Liver (tissue), 3 donors: ENCODE measurements around the gene NYAP2.

Source experiments
- ATF3 ChIP-seq: IDR thresholded peaks from 2 replicates; pipeline ENCODE4 v1.6.1; 2016; ENCODE audit warnings: antibody characterized with exemption
- EGR1 ChIP-seq, 2 donors: IDR thresholded peaks; 2 replicates each; pipeline ENCODE4 v1.6.1; 2016 to 2018; ENCODE audit warnings: antibody characterized with exemption in 2 of 2, low read depth in 2 of 2
- GABPA ChIP-seq, 2 donors: IDR thresholded peaks in 1 of 2; conservative IDR thresholded peaks in 1 of 2; 2 replicates each; pipeline ENCODE4 v1.6.1; 2016; ENCODE audit warnings: antibody characterized with exemption in 2 of 2, mild to moderate bottlenecking in 1 of 2, moderate library complexity in 1 of 2
- HNF4G ChIP-seq: IDR thresholded peaks from 2 replicates; pipeline ENCODE4 v1.6.1; 2016; ENCODE audit warnings: antibody characterized with exemption
- JUND ChIP-seq, 2 donors: IDR thresholded peaks; 2 replicates each; pipeline ENCODE4 v1.6.1; 2016; ENCODE audit warnings: antibody characterized with exemption in 2 of 2
- RAD21 ChIP-seq, 2 donors: IDR thresholded peaks; 2 replicates each; pipeline ENCODE4 v1.6.1; 2016; ENCODE audit warnings: antibody characterized with exemption in 2 of 2, mild to moderate bottlenecking in 2 of 2
- RXRA ChIP-seq, 2 donors: IDR thresholded peaks; 2 replicates each; pipeline ENCODE4 v1.6.1; 2017 to 2018; ENCODE audit warnings: antibody characterized with exemption in 2 of 2, mild to moderate bottlenecking in 1 of 2
- SP1 ChIP-seq: IDR thresholded peaks from 2 replicates; pipeline ENCODE4 v1.6.1; 2018; ENCODE audit warnings: antibody characterized with exemption, mild to moderate bottlenecking
- TAF1 ChIP-seq: conservative IDR thresholded peaks from 2 replicates; pipeline ENCODE4 v1.6.1; 2016; ENCODE audit warnings: antibody characterized with exemption, mild to moderate bottlenecking
- YY1 ChIP-seq: IDR thresholded peaks from 2 replicates; pipeline ENCODE4 v1.6.1; 2016; ENCODE audit warnings: antibody characterized with exemption, mild to moderate bottlenecking
- TF ChIP-seq, protein P1 (sequence below): fragments of 150-350 bp; IDR thresholded peaks from 2 replicates; pipeline ENCODE4 v1.5.1; 2017; ENCODE audit warnings: improper control_type of control experiment, low read depth, low read length; ENCODE audit not compliant: missing input control
- TF ChIP-seq, protein P2 (sequence below): IDR thresholded peaks from 2 replicates; pipeline ENCODE4 v1.6.1; 2016; ENCODE audit warnings: antibody characterized with exemption, mild to moderate bottlenecking
- TF ChIP-seq, protein P3 (sequence below): IDR thresholded peaks from 2 replicates; pipeline ENCODE4 v1.6.1; 2016; ENCODE audit warnings: antibody characterized with exemption
- TF ChIP-seq, protein P4 (sequence below): IDR thresholded peaks from 2 replicates; pipeline ENCODE4 v1.6.1; 2016; ENCODE audit warnings: antibody characterized with exemption
- donor health status: healthy.
- donor health status: healthy.

- TF ChIP-seq, protein P1, sequence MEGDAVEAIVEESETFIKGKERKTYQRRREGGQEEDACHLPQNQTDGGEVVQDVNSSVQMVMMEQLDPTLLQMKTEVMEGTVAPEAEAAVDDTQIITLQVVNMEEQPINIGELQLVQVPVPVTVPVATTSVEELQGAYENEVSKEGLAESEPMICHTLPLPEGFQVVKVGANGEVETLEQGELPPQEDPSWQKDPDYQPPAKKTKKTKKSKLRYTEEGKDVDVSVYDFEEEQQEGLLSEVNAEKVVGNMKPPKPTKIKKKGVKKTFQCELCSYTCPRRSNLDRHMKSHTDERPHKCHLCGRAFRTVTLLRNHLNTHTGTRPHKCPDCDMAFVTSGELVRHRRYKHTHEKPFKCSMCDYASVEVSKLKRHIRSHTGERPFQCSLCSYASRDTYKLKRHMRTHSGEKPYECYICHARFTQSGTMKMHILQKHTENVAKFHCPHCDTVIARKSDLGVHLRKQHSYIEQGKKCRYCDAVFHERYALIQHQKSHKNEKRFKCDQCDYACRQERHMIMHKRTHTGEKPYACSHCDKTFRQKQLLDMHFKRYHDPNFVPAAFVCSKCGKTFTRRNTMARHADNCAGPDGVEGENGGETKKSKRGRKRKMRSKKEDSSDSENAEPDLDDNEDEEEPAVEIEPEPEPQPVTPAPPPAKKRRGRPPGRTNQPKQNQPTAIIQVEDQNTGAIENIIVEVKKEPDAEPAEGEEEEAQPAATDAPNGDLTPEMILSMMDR = no peak
- no peak for TF ChIP-seq TAF1
- TF ChIP-seq JUND (IDR thresholded peaks at IDR 0.05) = no peak
- TF ChIP-seq, protein P2, sequence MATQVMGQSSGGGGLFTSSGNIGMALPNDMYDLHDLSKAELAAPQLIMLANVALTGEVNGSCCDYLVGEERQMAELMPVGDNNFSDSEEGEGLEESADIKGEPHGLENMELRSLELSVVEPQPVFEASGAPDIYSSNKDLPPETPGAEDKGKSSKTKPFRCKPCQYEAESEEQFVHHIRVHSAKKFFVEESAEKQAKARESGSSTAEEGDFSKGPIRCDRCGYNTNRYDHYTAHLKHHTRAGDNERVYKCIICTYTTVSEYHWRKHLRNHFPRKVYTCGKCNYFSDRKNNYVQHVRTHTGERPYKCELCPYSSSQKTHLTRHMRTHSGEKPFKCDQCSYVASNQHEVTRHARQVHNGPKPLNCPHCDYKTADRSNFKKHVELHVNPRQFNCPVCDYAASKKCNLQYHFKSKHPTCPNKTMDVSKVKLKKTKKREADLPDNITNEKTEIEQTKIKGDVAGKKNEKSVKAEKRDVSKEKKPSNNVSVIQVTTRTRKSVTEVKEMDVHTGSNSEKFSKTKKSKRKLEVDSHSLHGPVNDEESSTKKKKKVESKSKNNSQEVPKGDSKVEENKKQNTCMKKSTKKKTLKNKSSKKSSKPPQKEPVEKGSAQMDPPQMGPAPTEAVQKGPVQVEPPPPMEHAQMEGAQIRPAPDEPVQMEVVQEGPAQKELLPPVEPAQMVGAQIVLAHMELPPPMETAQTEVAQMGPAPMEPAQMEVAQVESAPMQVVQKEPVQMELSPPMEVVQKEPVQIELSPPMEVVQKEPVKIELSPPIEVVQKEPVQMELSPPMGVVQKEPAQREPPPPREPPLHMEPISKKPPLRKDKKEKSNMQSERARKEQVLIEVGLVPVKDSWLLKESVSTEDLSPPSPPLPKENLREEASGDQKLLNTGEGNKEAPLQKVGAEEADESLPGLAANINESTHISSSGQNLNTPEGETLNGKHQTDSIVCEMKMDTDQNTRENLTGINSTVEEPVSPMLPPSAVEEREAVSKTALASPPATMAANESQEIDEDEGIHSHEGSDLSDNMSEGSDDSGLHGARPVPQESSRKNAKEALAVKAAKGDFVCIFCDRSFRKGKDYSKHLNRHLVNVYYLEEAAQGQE = no peak
- TF ChIP-seq, protein P3, sequence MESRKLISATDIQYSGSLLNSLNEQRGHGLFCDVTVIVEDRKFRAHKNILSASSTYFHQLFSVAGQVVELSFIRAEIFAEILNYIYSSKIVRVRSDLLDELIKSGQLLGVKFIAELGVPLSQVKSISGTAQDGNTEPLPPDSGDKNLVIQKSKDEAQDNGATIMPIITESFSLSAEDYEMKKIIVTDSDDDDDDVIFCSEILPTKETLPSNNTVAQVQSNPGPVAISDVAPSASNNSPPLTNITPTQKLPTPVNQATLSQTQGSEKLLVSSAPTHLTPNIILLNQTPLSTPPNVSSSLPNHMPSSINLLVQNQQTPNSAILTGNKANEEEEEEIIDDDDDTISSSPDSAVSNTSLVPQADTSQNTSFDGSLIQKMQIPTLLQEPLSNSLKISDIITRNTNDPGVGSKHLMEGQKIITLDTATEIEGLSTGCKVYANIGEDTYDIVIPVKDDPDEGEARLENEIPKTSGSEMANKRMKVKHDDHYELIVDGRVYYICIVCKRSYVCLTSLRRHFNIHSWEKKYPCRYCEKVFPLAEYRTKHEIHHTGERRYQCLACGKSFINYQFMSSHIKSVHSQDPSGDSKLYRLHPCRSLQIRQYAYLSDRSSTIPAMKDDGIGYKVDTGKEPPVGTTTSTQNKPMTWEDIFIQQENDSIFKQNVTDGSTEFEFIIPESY = no peak
- TF ChIP-seq ATF3 = no peak
- TF ChIP-seq YY1 = no peak
- no peak for TF ChIP-seq SP1
- TF ChIP-seq, protein P4, sequence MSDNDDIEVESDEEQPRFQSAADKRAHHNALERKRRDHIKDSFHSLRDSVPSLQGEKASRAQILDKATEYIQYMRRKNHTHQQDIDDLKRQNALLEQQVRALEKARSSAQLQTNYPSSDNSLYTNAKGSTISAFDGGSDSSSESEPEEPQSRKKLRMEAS = no peak
- no peak for TF ChIP-seq HNF4G
- no peak for TF ChIP-seq GABPA (IDR thresholded peaks at IDR 0.05 in 1 of 2, conservative IDR thresholded peaks at IDR 0.05 in 1 of 2)
- TF ChIP-seq RXRA (IDR thresholded peaks at IDR 0.05) = no peak
- TF ChIP-seq RAD21 (IDR thresholded peaks at IDR 0.05) = no peak
- TF ChIP-seq EGR1 (IDR thresholded peaks at IDR 0.05; ENCODE audit: low read depth in 2 of 2) = no peak
These were observed 37.8 kb downstream of the NYAP2 start for GRCh38 chr2:225437319-225437718.
